NOMO-1 (cell line): Measurements from ENCODE around the gene COL10A1.

Experiments
- DNase-seq, 2 experiments: peaks; one replicate each; lab custom pipeline; 2025; ENCODE audit not compliant: unreplicated experiment in 2 of 2; lab: John Stamatoyannopoulos, UW

The COL10A1 gene

GRCh38 chr6:116126032-116126431, at the start of gene COL10A1:
Gene COL10A1, minus strand, starts transcription at chr6:116126132. Its CDS starts 640 bp downstream, at chr6:116125492.
- DNase-seq, result no peak

- DNase-seq, result no peak
Observed at GRCh38 chr6:116175344-116175743, 49.4 kb upstream of the COL10A1 start.

DNA sequence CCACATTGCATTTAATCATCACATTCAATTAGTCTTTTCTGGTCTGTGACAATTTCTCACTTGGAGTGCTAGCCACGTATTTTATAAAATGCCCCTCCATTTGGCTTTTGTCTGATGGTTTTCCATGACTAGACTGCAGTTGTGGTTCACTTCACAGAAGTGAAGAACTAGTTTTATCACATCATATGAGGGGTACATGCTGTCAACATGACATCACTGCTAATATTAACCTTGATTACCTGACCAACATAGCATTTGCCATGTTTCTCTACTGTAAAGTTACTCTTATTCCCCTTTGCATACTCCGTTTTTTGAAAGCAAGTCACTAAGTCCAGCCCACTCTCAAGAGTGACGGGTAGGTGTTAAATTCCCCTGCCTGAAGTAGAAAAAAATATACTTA, 48.0 kb upstream of the COL10A1 start:
- DNase-seq, result no peak

- no peak for DNase-seq
Observed at GRCh38 chr6:116170358-116171057, 44.6 kb upstream of the COL10A1 start.

DNA sequence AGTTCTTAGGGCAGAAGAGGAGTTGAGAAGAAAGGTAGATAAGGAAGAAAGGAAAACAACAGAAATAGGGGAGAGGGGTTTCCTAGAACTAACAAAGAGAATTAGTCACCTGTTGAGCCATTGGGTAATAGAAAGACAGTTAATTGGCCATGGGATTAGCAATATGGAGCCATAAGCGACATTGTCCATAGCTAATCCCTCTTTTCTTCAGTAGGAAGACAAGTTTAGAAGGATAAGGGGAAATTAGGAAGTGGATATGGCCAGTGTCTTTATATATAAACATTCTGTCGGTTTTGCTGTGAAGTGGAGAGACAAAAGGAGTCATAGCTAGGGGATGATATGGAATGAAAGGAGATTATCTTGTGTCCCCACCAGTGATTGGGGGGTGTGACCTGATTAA, 43.9 kb upstream of the COL10A1 start:
- DNase-seq, result no peak

- no peak for DNase-seq
Observed at GRCh38 chr6:116168148-116168547, 42.2 kb upstream of the COL10A1 start.

DNA sequence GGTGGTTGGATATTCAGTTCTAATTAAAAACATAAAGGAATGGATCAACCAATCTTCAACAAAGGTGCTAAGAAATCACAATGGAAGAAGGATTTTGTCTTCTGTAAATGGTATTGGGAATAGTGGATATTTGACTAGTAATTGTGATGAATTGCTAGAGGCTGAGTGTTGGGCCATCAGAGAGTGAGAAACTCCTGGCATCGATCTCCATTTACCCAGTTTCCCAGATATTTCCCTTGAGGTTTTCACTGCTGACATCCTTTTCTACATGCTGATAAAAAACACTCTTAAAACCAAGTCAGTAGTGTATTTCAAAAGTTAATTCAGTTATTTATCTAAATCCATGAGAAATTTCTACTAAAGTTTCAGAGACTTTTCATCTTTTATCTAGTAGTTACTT, 40.4 kb upstream of the COL10A1 start:
- no peak for DNase-seq

DNA sequence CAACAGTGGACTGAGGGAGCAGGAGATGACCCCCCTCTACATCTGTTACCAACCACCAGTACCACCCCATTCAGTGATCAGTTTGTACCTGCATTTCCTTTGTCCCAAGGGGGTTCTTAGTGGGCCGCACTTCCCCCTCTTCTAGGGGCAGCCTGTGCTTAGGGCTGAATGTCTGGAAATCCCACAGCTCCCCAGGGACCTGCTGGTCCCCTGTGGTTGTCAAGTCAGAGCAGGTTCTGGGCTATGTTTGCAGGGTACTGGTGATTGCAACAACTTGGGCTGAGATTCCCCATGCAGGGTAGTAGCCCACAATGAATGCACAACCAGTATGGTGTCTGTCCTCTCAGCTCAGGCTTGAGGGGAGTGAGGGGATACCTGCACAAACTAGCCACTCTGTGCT, 39.7 kb upstream of the COL10A1 start:
- no peak for DNase-seq

GRCh38 chr6:116159782-116160524, 34.0 kb upstream of the COL10A1 start:
- no peak for DNase-seq

- no peak for DNase-seq
Observed at GRCh38 chr6:116158641-116159040, 32.7 kb upstream of the COL10A1 start.

GRCh38 chr6:116157391-116157790, 31.5 kb upstream of the COL10A1 start:
- no peak for DNase-seq

- no peak for DNase-seq
Observed at GRCh38 chr6:116156405-116157326, 30.7 kb upstream of the COL10A1 start.

GRCh38 chr6:116154887-116155286, 29.0 kb upstream of the COL10A1 start:
- DNase-seq, result no peak

GRCh38 chr6:116152620-116153019, 26.7 kb upstream of the COL10A1 start:
- no peak for DNase-seq

- DNase-seq, result no peak
Observed at GRCh38 chr6:116145803-116146675, 20.1 kb upstream of the COL10A1 start.

GRCh38 chr6:116144605-116145004, 18.7 kb upstream of the COL10A1 start:
- no peak for DNase-seq

DNA sequence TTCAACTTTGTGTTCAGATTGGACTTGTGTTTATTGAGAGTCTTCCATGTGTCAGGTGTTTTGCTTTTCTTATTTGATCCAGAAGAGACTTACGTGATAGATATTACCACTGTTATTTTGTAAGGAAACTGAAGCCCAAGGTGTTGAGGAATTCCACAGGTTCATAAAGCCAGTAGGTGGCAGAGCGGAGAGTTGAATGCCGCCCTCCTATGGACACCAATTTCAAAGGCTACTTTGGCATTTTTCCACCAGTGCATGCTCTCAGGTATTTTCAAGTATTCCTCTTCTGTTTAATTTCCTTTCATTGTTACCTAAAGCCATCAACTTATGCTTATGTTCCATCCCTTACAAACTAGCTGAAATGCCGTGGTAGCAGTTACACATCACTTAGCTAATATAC, 14.0 kb upstream of the COL10A1 start:
- DNase-seq, result no peak

GRCh38 chr6:116136933-116137340, 11.0 kb upstream of the COL10A1 start:
- no peak for DNase-seq

- DNase-seq, result no peak
Observed at GRCh38 chr6:116136373-116136772, 10.4 kb upstream of the COL10A1 start.

GRCh38 chr6:116133453-116133852, 7.5 kb upstream of the COL10A1 start:
- DNase-seq, result no peak
